ENCODE results near the gene GLRA3.
"Not testable (repeated sequence)": the region's sequence is repeated elsewhere in the genome, so short reads cannot be mapped to it uniquely, and the experiment has no call there.

The GLRA3 gene

DNA sequence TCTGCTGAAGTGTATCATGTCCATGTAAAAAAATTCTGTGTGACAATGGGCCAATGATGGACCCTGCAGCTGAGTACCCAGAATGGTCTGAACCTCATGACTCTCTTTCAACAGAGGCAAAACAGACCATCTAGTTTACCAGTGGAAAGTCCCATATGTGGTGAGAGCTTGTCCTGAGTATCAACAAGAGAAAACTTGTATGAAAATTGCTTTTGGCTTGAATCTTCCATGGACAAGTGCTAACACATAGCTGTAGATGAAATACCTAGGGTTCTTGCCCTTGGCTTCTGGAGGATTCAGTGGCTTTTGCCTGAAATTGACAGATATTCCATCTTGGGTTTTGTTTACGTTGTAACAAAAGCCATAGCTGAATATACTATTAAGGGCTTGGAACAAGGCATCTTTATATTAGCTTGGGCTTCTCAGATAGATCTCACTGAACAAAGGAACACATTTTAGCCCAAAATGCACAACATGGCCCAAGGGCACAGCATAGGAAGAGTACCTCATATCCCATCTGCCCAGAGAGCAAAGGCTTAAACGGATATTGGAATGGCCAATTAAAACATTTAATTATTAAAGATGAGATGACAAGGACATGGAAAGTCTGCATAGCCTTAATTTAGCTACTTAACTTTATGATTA lies 178.2 kb downstream of the GLRA3 start:
- DNase-seq, result no peak

DNA sequence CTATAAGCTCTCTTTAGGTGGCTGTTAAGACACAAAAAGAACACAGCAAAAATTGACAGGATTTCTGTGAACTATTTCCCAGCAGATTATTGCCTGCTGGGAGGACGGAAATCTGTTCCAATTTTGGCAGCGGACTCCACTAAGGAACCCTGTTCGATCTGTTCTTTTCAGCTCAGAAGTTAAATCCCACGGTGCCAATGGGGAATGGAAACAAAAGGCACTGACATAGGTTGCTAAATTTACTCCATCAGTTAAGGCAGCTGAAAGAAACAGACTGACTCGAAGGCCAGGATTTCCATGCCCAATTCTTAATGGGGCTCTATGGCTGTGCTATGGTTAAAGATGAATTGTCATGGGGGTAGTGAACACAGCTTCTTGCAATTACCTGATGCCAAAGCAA lies 180.2 kb downstream of the GLRA3 start:
- DNase-seq, result no peak

DNA sequence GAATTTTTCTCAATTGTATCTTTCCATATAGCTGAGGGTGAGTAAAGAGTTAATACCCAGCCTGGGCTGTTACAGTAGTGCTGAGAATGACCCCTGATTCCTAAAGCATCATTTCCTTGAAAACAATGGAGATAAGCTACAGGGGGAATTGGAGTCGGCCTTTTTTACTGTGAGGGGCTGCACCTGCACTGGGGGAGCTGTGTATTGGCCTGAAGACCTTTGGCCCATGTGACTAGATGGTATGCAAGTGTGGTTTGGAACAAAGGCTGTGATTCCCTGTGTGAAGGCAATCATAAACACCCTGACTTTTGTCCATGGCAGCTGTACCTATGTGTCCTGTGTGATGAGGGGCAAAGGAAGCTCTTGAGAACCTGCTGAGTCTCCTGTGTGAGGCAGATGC lies 182.7 kb downstream of the GLRA3 start:
- no peak for DNase-seq

DNA sequence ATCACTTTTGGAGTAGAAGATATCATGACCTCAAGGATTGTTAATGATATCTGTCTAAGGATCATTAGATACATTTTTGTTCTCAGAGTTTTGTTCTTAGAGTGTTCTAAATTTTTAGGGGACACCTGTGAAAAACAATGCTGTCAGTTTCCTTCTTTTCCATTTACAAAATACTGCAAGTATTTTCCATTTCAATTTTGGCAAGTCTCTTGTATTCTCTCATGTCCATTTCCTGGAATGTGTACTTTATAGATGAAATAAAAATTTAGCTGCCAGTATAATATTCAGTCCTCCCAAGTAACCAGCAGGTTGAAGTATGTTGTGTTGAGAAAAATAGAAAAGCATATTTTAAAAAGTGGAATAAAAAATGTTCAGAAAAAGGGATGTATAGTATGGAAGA lies 188.9 kb downstream of the GLRA3 start:
- no peak for DNase-seq

DNA sequence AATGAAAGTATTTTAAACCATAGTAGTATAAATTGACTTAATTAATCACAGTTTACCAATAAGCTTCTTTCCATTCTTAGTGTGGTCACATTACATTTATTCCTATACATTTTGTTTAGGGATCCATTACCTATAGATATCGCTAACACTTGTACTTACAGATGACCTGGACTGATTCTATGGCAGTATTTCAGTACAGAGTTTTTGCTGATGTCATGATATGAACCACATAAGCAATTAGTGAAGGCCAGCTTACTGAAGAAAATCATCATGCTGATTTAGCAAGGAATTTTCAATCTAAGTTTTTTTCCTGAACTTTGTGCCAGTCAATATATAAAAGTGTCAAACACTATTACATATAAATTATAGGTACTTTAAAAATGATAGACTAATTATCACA lies 193.3 kb downstream of the GLRA3 start:
- no peak for DNase-seq

DNA sequence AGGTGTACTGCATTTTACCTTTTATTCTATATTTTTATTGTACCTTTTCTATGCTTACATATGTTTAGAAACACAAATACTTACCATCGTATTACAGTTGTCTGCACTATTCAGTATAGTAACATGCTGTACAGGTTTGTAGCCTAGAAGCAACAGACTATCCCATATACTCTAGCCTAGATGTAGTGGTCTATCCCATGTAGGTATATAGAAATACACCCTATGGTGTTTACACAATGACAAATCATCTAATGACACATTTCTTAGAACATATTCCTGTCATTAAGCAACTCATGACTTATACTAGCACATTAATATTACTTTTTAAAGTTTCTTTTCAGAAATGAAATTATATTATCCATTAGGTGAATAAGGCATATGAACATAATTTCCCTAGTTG lies 195.6 kb downstream of the GLRA3 start:
- DNase-seq, result no peak

DNA sequence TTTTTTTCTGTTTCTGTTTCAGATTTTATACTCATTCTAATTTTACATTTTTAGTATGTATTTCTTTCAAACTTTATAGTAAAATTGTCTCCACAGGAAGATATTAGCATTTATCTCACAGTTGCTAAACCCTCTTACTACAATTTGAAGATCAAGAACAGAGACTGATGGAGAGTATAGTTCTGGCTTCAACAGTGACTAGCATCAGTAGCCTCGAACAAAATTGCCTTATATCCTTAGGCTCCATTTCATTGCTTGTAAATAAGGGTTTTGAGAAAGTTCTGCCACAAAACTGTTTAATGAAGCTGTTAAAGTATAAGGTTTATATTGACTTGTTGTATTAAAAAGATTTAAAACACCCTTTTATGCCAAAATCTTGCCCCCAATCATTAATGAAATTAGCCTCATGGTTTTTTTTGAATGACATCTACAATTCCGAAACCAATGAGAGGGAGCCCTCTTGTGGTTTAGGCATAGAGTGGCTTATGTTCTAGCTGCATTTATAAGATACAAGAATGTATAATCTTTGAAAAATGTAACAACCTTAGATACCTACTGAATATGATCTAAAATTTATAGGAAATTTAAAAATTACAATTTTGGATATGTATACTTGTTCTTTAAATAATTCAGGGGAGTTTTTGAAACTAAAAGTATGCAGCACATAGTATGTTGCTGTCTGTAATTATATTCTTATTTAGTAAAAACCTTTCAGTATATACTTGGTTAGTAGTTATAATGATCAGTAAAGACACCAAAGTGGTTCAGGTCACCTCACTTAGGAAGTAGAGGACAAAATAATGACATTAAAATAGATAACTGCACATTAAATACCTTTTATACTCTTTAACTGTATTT lies 196.9 kb downstream of the GLRA3 start:
- no peak for DNase-seq

DNA sequence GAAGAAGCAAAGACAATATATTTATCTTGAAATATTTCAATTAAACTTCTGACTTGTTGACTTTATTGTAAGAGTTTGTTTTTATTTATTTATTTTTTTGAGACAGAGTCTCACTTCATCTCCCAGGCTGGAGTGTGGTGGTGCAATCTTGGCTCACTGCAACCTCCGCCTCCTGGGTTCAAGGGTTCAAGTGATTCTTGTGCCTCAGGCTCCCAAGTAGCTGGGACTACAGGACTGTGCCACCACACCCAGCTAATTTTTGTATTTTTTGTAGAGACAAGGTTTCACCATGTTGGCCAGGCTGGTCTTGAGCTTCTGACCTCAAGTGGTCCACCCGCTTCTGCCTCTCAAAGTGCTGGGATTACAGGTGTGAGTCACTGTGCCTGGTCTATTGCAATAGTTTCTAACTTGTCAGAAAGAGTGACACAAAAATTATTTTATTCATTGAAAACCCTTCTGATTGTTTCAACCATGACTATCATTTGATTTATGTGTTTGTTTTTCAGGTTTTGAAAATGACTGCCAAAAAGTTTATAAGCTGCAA lies 199.1 kb downstream of the GLRA3 start:
- not testable (repeated sequence) for DNase-seq

DNA sequence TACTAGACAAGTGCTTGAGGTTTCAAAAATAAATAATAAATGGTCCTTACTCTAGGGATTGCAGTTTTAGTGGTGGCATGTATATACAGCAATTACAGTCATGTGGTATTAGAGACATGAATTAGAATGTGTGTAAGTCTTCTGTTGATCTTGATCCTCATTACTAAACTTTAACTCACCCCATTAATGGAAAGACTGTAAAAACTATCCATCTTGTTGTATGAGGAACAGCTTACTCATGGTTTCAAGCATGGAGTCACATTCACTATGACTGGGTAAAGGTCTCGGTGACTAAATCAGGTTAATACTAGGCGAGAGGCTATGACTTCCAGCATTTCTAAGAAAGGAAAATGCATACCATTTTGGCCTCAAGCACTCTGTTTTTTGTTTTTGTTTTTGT lies 199.8 kb downstream of the GLRA3 start:
- no peak for DNase-seq

DNA sequence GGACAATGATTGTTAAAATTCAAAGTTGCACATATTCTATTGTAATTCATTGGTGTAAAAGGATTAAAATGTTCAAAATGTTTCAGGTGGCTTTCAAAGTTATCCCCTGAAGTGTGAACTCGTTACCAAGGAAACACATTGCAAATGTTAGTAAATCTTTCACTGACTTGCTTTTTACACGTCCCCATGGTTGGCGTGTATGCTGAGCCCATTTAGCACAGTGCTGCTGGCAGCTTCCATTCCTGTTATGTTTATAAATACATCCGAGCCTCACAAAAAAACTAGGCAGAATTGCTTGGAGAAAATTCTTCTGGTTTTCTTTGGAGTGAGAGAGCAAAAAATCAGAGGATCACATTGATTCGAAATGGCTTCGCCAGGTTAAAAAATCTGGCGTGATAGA lies 200.9 kb downstream of the GLRA3 start:
- no peak for DNase-seq

DNA sequence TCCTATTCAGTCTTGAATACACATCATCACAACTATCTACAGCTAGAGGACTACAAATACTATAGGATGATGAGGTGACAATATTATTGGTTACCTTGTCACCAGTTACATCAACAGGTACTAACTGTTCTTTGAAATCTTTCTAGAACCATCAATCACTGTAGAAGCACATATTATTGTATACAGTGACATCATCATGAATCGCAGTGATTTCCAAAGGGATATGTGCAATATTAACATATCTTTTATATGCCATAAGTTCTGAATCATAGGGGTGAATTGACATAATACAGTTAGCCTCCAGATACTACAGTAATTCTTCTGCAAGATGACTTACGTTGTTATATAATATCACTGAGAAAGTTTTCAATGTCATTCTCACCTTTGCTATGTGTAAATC lies 201.6 kb downstream of the GLRA3 start:
- no peak for DNase-seq

DNA sequence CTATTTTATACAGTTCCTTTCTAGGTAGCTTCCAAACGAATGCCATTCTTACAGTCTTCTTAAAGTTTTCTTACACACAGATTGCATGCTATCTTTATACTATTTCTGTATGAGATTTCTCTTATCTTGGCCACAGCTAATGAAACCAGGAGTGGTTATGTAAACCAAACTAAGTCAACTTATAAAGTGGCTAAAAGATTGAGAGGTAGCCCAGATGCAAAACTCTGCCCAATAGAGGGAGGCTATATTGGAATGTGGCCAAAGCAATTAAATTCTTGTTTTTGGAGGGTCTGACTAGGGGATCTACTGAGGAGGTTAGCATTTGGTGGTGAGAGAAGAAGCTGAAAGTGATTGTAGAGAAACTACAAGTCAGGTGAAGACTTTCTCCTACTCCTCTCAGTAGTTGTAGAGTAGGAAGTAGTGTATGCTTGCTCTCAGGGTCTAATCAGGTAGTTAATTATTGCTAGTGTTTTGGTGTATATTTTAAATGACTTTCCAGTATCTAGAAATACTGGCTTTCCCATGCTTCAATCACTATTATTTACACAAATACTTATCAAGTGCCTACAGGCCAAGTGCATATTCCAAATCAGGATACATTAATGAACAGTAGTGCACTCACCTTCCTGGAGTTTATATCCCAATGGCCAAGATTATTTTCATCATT lies 202.6 kb downstream of the GLRA3 start:
- no peak for DNase-seq

DNA sequence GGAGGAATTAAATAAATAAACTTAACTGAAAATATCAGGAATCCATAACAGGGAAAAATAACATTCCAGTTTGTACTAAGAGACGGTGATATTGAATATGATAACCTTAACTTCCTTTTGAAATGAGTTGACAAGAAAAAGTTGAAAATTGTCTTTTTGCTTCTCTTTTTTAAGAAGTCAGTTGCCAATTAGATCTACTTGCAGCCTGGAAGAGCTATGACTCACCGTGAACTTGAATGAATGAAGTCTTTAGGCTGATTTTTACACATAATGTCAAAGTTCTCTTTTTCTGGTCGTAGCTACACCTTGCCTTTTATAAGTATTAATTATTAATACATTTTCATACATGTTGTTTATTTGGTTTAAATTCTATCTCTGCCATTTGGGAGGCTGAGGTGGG lies 212.4 kb downstream of the GLRA3 start:
- DNase-seq, result no peak

DNA sequence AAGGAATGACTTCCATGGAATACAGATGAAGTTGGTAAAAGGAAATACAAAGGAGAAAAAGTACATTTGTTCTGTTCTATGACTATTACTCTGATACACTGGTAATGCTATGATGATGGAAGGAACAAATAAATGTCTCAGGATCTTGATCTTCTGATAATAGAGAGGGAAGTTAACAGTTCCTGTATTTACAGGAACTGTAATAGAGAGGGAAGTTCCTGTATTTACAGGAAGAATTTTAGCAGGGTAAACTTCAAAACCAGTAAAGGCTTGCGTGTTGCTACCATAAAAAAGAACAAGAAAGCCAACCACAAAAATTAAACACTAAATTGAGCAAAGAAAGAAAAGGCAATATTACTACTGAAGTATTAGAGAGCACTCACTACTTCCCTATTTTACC lies 215.1 kb downstream of the GLRA3 start:
- DNase-seq, result no peak

DNA sequence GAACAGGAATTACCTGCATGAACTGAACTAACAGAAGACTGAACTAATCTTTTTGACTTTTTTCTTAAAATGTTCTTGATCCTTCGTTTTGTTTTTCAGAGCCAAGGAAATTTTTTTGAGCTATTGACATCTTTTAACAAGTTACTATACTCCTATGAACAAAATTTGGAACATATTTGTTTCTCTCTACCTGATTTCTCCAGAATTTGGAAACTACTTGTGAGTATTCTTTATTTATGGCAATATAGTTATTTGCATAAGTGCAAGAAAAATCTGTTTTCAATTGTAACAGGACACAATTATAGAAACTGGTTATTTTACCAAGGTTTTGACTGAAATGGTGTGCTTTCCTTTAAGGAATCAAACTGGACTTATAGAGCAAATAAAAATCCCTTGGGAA lies 217.3 kb downstream of the GLRA3 start:
- no peak for DNase-seq

DNA sequence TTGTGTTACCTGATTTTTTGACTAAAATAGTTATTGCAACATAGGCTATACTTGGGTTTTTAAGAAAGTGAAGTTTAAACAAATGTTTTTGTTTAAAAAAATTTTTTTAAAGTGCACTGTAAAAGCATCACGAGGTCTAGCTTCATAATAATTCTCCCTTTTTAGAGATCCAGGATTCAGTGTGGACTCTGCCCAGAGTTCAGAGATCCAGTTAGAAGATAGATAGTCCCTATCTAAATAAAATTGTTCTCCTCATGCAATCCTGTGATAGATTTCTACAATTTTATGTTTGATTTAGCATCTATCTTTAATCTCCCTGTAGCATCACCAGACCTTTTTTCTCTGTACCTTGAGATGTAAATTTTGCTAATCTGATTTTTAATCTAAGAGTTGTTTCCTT lies 221.3 kb downstream of the GLRA3 start:
- DNase-seq, result no peak

DNA sequence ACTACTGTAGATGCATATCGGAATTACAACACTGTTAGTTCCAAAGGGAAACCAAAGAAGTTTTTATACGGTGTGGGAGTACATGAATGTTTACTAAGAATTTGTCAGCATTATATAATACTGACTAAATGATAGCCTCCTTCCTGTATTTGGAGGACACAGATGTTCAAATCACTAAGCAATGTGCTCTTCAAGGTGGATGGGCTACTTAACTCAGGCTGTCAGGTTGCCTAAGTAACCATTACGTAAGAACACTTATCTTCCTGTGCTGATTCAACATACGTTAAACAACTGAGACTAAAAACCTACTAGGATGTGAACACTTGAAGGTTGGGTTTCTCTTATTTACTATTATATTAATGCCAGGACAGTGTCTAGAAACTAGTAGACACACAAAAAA lies 224.8 kb downstream of the GLRA3 start:
- DNase-seq, result no peak

DNA sequence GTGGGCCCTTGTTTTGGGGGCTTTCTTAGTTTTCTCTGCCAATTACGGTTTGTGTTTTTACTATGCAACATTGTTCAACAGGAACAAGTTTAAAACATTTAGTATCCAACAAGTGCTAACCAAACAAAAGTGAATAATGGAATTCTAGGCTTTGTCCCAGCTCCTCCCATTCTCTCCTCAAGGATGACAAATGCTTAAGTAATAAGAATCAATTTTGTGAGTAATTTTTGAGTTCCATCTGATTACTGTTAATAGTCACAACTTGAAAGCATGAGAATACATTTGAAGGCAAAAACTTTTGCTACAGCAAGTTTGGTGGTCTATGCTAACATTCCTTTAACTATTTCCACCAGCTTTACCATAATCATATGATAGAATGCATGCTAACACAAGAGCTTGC lies 228.7 kb downstream of the GLRA3 start:
- no peak for DNase-seq

DNA sequence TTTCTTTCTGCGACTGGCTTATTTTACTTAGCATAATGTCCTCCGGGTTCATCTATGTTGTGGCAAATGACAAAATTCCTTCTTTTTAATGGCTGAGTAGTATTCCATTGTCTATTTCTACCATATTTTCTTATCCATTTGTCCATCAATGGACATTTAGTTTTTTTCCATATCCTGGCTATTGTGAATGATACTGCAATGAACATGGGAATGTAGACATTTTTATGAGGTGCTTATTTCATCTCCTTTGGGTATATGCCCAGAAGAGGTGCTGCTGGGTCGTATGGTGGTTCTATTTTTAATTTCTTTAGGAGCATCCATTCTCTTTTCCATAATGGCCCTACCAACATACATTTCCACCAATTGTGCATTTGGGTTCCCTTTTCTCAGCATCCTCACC lies 230.2 kb downstream of the GLRA3 start:
- DNase-seq, result no peak

DNA sequence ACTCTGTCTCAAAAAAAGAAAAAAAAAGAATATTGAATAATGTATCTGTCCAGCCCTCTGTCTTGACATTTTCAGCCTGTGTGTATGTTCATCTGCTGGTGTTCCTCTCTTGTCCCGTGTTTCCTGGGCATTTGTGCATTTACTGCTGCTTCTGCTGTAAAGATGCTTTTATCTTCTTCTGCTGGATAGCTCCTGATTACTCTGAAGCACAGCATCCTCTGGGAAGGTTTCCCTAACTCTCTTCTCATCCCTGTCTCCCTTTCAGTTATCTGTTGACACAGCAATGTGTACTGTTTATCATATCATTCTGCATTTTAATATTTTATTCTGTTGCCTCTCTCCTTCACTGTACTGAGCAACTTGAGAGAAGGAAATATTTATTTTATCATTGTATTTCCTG lies 232.5 kb downstream of the GLRA3 start:
- DNase-seq, result no peak

DNA sequence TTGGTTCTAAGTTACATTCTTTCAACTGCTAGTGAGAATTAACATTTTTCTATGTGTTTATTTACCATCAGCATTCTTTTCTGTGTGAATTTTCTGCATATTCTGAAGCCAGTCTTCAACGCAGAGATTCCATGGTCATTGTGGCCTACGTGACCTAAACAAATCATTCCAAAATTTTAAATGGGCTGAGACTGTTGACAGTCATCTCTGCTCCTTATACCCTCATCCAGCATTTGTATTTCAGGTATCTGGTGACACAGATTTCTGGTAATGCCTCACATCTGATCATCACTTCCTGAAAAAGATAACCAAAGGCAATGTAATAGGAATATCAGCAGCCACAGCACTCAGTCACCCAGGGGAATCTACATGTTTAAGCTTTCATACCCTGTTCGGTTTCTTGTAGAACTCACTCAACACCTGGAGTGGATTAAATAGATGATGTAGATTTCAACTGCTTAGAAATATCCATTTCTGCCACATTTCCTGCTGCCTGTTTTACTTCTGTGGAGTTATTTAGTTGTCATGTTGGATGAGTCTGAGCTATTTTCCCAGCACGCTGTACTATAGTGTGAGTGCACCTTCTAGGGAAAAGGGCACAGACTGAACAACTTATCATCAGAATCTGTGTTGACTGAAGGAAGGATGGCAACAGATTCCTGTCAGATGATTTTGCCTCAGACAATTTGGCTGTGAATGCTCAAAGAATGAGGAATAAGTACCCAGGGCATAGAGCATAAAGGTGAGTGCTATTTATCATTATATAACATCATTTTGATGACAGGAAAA lies 233.7 kb downstream of the GLRA3 start:
- DNase-seq, result no peak

DNA sequence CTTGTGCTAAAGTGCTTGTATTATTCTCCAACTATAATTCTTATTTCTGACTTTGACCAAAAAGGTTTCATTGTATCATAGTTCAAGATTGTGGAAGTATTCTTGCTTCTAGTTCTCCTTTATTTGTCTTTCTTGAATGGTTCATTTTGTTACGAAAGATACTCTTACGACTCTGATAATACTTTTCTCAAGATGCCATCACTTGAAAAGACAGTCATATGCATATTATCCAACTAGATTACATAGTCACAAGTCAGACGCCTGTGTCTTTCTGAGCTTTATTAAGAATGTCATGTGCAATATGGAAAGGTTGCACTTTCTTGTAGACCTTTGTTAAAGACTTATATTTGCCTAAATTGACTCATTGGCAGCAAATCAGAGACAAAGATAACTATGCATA lies 235.3 kb downstream of the GLRA3 start:
- DNase-seq, result no peak

DNA sequence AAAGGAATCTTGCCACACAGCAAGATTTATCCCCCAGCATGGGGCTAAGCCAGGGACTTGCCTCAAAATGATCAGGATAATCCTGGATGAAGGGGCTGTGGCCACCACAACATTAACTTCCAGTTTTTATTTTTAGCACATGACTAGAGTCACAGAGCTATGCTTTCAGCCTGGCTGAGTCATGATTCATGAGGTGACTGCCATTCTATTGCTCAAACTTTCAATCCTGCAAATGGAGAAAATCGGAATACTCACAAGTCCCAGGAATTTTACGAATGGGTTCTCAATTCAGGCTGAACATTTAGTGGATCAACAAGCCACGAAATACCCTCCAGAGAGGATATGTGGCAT lies 236.1 kb downstream of the GLRA3 start:
- no peak for DNase-seq

All from GOT3 (cell line).